Kidney (tissue), 14 donors: ENCODE data around the gene BICC1. TPM values are rescaled to one million over a fixed set of nuclear protein-coding genes. Genes with fewer than 3 reads are reported as not detected.

Experiments
- DNase-seq, 5 donors: peaks; one replicate each; pipeline ENCODE4 v3.0.0-alpha.2; 2013 to 2020
- FAIRE-seq: peaks from 2 replicates; lab custom pipeline; 2012; peaks lifted over from hg19 to GRCh38; lab: Jason Lieb, UNC
- H3K27ac ChIP-seq, 2 donors: one replicate each; pipeline ENCODE4 v1.7.0; 2013; ENCODE audit warnings: low read depth in 2 of 2, low read length in 2 of 2, inconsistent platforms in 1 of 2
- H3K27me3 ChIP-seq: one replicate; pipeline ENCODE4 v1.7.1; 2013; ENCODE audit warnings: low read length, inconsistent platforms; ENCODE audit not compliant: control insufficient read depth, insufficient read depth
- H3K36me3 ChIP-seq, 3 donors: one replicate each; pipeline versions ENCODE4 v1.7.0 to v1.7.1; 2013; ENCODE audit warnings: low read length in 3 of 3, control low read depth in 1 of 3, inconsistent platforms in 1 of 3; ENCODE audit not compliant: insufficient read depth in 3 of 3, control insufficient read depth in 2 of 3
- H3K4me1 ChIP-seq, 3 donors: one replicate each; pipeline versions ENCODE4 v1.7.0 to v1.7.1; 2013; ENCODE audit warnings: low read length in 3 of 3, inconsistent platforms in 1 of 3, low read depth in 1 of 3; ENCODE audit not compliant: control insufficient read depth in 2 of 3, insufficient read depth in 2 of 3
- H3K4me3 ChIP-seq, 3 donors: one replicate each; pipeline versions ENCODE4 v1.7.0 to v1.8.1; 2013; ENCODE audit warnings: low read length in 3 of 3, control low read depth in 1 of 3, inconsistent platforms in 1 of 3
- H3K9ac ChIP-seq, 3 donors: one replicate each; pipeline versions ENCODE4 v1.7.0 to v1.7.1; 2013; ENCODE audit warnings: low read length in 3 of 3, control low read depth in 1 of 3, inconsistent platforms in 1 of 3
- H3K9me3 ChIP-seq, 3 donors: one replicate each; pipeline versions ENCODE4 v1.7.0 to v1.7.1; 2013; ENCODE audit warnings: low read length in 3 of 3, control low read depth in 1 of 3, inconsistent platforms in 1 of 3; ENCODE audit not compliant: control insufficient read depth in 2 of 3, insufficient read depth in 1 of 3
- CTCF ChIP-seq: IDR thresholded peaks from 3 replicates; pipeline ENCODE4 v1.5.1; 2012; ENCODE audit warnings: mild to moderate bottlenecking, moderate library complexity, borderline replicate concordance; ENCODE audit not compliant: insufficient read depth; ENCODE audit errors: extremely low read depth
- intact Hi-C: fragments of 100-400 bp; cut with DNase I; formaldehyde crosslinking; loops from one replicate; pipeline ENCODE4 v1.11.1; 2022
- polyA plus RNA-seq: library from polyadenylated mRNA; stranded (reverse); fragments of 350-450 nt; fragmentation: Illumina TruSeq; extraction: RNeasy Lipid Tissue Mini Kit (QIAGEN cat#74804); gene quantifications from one replicate; pipeline ENCODE4 v1.2.3, GENCODE V29; 2014; ENCODE audit warnings: low read depth, low replicate concordance; ENCODE audit not compliant: insufficient read depth
- total RNA-seq: library from RNA; stranded (reverse); fragmentation: NEBNext Ultra II Directional; extraction: Animal tissue kit (Norgen Biotek cat#: 25700); gene quantifications from one replicate; pipeline ENCODE4 v1.2.1, GENCODE V29; 2021
- donor health status: control.
- donor health status: control.
- donor health status: control.
- donor health status: control.
- donor health status: control.
- donor health status: DM: yes; HTN: yes; CAD: no.
- donor health status: Normal renal cell carcinoma (clear cell type).

Gene BICC1
- total and polyA plus RNA-seq, 2 donors from 2014 or later, result 21.0 to 136 TPM

- Histone ChIP-seq H3K27ac (no peak overlapping the region), H3K27me3 (no peaks in the 10 kb centered on the region), H3K9me3 (no peaks in the 10 kb centered on the region), H3K36me3 (no peaks in the 10 kb centered on the region), H3K4me1 (peaks cover 0 to 5% (median 0%) of the 10 kb centered on the region in 3 donors), H3K4me3 (no peak overlapping the region), H3K9ac (no peak overlapping the region)
- TF ChIP-seq CTCF, result no peak
- intact Hi-C loops, result no loop called here
- FAIRE-seq, result no peak
- no peak for DNase-seq
Measured at GRCh38 chr10:58508316-58508715, 4.4 kb upstream of the BICC1 start.

DNA sequence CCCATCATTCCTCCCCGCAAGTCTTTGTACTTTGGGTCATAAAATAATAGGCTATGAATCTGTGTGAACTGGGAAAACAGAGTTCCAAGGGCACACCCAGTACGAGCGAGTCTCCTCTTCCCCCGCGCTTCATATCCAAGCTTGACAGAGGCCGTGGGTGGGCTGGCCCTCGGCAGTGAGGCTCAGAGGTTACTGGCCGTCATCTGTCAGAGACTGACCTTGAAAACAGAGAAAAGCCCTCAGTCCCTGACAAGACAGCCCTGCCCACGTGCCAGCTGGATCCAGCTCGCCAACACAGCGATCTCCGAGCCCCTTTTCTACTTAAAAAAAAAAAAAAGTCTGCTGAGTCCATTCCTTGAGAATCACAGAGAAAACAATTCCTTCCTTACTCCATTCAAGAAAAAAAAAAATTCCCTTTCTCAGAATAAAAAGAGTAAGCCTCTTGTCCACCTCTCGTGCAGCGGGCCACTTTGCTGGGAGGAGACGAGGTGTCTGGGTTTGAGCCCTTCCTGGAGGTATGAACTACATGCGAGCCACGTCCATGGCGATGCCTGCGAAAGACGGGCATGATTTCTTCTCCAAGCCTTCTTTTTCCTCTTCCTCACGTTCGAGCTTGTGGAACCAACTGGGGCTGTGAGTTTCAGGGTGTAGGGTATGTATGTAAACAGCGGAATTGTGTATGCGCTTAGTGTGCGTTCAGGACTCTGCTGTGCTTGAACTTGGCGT is 744 bp upstream of the BICC1 start:
- Histone ChIP-seq H3K36me3 (no peaks in the 10 kb centered on the region), H3K9me3 (no peaks in the 10 kb centered on the region), H3K4me1 (peaks cover 0 to 5% (median 0%) of the 10 kb centered on the region in 3 donors), H3K9ac (peak overlapping the region; percentile 77 to 99 (median 81)), H3K27ac (peak overlapping the region; percentile 72 to 85), H3K27me3 (no peaks in the 10 kb centered on the region), H3K4me3 (peak overlapping the region; percentile 81 to 100 (median 99))
- no peak for TF ChIP-seq CTCF
- DNase-seq, result peak; percentile 42 to 80 (median 58)
- intact Hi-C loops, result no loop called here
- FAIRE-seq, result no peak

DNA sequence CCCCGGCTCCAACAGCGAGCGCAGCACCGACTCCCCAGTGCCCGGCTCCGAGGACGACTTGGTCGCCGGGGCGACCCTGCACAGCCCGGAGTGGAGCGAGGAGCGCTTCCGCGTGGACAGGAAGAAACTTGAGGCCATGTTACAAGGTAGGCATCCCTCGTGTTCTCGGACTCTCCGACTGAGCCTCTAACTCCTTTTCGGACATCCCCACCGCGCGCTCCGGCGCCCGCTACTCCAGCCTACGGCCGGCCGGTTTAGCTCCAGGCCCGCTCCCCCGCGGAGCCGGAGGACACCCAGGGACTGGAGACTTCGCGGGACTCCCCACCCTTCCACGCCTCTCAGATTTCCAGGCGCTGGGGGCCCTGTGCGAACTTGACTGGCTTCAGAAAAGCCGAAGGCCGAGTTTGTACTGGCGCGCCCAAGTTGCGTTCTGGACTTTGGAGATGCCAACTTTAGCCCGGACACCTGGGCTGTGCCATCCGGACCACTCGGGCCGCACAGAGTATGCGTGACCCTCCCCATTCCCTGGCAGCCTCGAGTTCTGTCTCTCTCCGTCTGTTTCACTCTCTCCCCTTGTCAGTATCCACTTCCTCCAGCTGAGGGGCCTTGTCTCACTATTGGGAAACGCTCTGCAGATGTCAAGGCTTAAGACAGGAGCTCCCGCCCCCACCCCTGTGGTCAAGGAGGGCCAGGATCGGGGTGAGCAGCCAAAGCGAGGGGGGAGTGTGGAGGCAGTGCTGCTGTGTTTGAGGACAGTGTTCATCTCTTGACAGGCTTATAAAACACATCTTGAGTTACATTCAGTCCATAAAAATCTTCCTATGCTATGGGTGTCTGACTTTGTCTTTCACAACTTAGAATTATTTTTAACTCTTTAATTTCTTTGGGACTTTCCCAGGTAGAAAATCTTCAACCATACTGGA is 777 bp downstream of the BICC1 start:
- Histone ChIP-seq H3K27me3 (no peaks in the 10 kb centered on the region), H3K36me3 (no peaks in the 10 kb centered on the region), H3K4me3 (peak overlapping the region; percentile 60 to 86 (median 74)), H3K27ac (peak overlapping the region; percentile 89 to 90), H3K4me1 (peaks cover 0 to 11% (median 5%) of the 10 kb centered on the region in 3 donors), H3K9me3 (no peaks in the 10 kb centered on the region), H3K9ac (peak overlapping the region; percentile 37 to 92 (median 68))
- peak; percentile 57 to 86 (median 76) for DNase-seq
- intact Hi-C loops, result no loop called here
- TF ChIP-seq CTCF, result no peak
- no peak for FAIRE-seq
